SK-N-SH treated with all-trans-retinoic acid at 6 μM for 48 hours (cell line): ENCODE results near the gene WFDC1.

ENCODE experiments used
- ATAC-seq: fragments of 200-7000 bp; cut with Tn5 transposase; 3 replicates; pipeline ENCODE4 v1.9.1; 2020; ENCODE audit warnings: mild to moderate bottlenecking, moderate library complexity
- BACH2 ChIP-seq: fragments of 250-450 bp; sonication (Bioruptor Pico); IDR thresholded peaks from 2 replicates; pipeline ENCODE4 v1.9.0; 2021; ENCODE audit warnings: mild to moderate bottlenecking, borderline replicate concordance
- CREB5 ChIP-seq: fragments of 250-450 bp; sonication (Bioruptor Pico); IDR thresholded peaks from 2 replicates; pipeline ENCODE4 v1.5.1; 2020; ENCODE audit warnings: low read depth, mild to moderate bottlenecking, moderate library complexity
- CSDC2 ChIP-seq: fragments of 250-450 bp; sonication (Bioruptor Pico); IDR thresholded peaks from 2 replicates; pipeline ENCODE4 v1.5.0; 2020; ENCODE audit warnings: mild to moderate bottlenecking, moderate library complexity
- CSRNP3 ChIP-seq: fragments of 250-450 bp; sonication (Bioruptor Pico); IDR thresholded peaks from 2 replicates; pipeline ENCODE4 v1.5.1; 2021; ENCODE audit warnings: mild to moderate bottlenecking, moderate library complexity
- ESRRG ChIP-seq: fragments of 250-450 bp; sonication (Bioruptor Pico); IDR thresholded peaks from 2 replicates; pipeline ENCODE4 v1.6.1; 2021; ENCODE audit warnings: mild to moderate bottlenecking
- GLIS3 ChIP-seq: fragments of 250-450 bp; sonication (Bioruptor Pico); IDR thresholded peaks from 2 replicates; pipeline ENCODE4 v1.5.0; 2020; ENCODE audit warnings: mild to moderate bottlenecking, moderate library complexity
- PATZ1 ChIP-seq: fragments of 250-450 bp; sonication (Bioruptor Pico); IDR thresholded peaks from 2 replicates; pipeline ENCODE4 v1.8.0; 2020; ENCODE audit warnings: mild to moderate bottlenecking, moderate library complexity, borderline replicate concordance
- PPARA ChIP-seq: fragments of 250-450 bp; sonication (Bioruptor Pico); IDR thresholded peaks from 2 replicates; pipeline ENCODE4 v1.5.0; 2020; ENCODE audit warnings: mild to moderate bottlenecking, borderline replicate concordance
- RARB ChIP-seq: fragments of 250-450 bp; sonication (Bioruptor Pico); IDR thresholded peaks from 2 replicates; pipeline ENCODE4 v1.8.0; 2021; ENCODE audit warnings: mild to moderate bottlenecking, moderate library complexity
- TCF4 ChIP-seq: fragments of 250-450 bp; sonication (Bioruptor Pico); IDR thresholded peaks from 2 replicates; pipeline ENCODE4 v1.8.0; 2021; ENCODE audit warnings: mild to moderate bottlenecking, moderate library complexity, borderline replicate concordance
- TOX ChIP-seq: fragments of 250-450 bp; sonication (Bioruptor Pico); IDR thresholded peaks from 2 replicates; pipeline ENCODE4 v1.8.0; 2021; ENCODE audit warnings: mild to moderate bottlenecking, moderate library complexity, borderline replicate concordance
- TSHZ2 ChIP-seq: fragments of 250-450 bp; sonication (Bioruptor Pico); IDR thresholded peaks from 2 replicates; pipeline ENCODE4 v1.5.0; 2020; ENCODE audit warnings: mild to moderate bottlenecking, moderate library complexity
- ZC3H10 ChIP-seq: fragments of 250-450 bp; sonication (Bioruptor Pico); IDR thresholded peaks from 2 replicates; pipeline ENCODE4 v1.5.1; 2021; ENCODE audit warnings: mild to moderate bottlenecking, moderate library complexity
- ZFP3 ChIP-seq: fragments of 250-450 bp; sonication (Bioruptor Pico); IDR thresholded peaks from 2 replicates; pipeline ENCODE4 v1.5.0; 2020; ENCODE audit warnings: mild to moderate bottlenecking, moderate library complexity
- ZFP30 ChIP-seq: fragments of 450-650 bp; formaldehyde crosslinking; IDR thresholded peaks from 2 replicates; pipeline ENCODE4 v1.5.0; 2022; ENCODE audit warnings: mild to moderate bottlenecking, moderate library complexity
- ZNF70 ChIP-seq: fragments of 450-650 bp; formaldehyde crosslinking; IDR thresholded peaks from 2 replicates; pipeline ENCODE4 v1.5.0; 2020; ENCODE audit warnings: mild to moderate bottlenecking, moderate library complexity
- ZNF8 ChIP-seq: fragments of 450-650 bp; formaldehyde crosslinking; IDR thresholded peaks from 2 replicates; pipeline ENCODE4 v1.5.0; 2020; ENCODE audit warnings: mild to moderate bottlenecking, moderate library complexity
- TF ChIP-seq, protein P1 (sequence below): fragments of 250-450 bp; sonication (Bioruptor Pico); IDR thresholded peaks from 2 replicates; pipeline ENCODE4 v1.8.0; 2021; ENCODE audit warnings: low read depth, mild to moderate bottlenecking, moderate library complexity, borderline replicate concordance

The WFDC1 gene

DNA sequence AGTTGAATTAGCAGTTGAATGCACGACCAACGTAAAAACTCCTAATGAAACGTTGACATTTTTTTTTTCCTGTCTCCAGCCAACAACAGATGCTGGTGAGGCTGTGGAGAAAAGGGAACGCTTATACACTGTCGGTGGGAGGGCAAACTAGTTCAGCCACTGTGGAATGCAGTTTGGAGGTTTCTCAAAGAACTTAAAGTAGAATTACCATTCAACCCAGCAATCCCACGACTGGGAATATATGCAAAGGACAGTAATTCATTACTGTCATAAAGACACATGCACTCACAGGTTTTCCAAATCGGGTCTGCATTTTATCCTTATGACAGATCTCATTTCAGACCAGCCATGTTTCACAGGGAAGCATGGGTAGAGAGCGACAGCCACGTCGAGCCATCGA lies 3.5 kb upstream of the WFDC1 start:
- no peak for ATAC-seq
- no peak for TF ChIP-seq ZFP3
- no peak for TF ChIP-seq CSDC2
- TF ChIP-seq PPARA (CRISPR knock-in tag): no peak
- no peak for TF ChIP-seq ZNF8 (CRISPR knock-in tag)
- no peak for TF ChIP-seq PATZ1 (CRISPR knock-in tag)
- TF ChIP-seq ZNF70 (CRISPR knock-in tag): no peak
- no peak for TF ChIP-seq TSHZ2
- TF ChIP-seq RARB: no peak
- no peak for TF ChIP-seq BACH2 (CRISPR knock-in tag)
- TF ChIP-seq, protein P1, sequence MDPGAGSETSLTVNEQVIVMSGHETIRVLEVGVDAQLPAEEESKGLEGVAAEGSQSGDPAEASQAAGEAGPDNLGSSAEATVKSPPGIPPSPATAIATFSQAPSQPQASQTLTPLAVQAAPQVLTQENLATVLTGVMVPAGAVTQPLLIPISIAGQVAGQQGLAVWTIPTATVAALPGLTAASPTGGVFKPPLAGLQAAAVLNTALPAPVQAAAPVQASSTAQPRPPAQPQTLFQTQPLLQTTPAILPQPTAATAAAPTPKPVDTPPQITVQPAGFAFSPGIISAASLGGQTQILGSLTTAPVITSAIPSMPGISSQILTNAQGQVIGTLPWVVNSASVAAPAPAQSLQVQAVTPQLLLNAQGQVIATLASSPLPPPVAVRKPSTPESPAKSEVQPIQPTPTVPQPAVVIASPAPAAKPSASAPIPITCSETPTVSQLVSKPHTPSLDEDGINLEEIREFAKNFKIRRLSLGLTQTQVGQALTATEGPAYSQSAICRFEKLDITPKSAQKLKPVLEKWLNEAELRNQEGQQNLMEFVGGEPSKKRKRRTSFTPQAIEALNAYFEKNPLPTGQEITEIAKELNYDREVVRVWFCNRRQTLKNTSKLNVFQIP (CRISPR knock-in tag): no peak
- TF ChIP-seq CREB5 (CRISPR knock-in tag): no peak
- no peak for TF ChIP-seq GLIS3 (CRISPR knock-in tag)
- TF ChIP-seq TOX (CRISPR knock-in tag): no peak
- no peak for TF ChIP-seq ZC3H10 (CRISPR knock-in tag)

DNA sequence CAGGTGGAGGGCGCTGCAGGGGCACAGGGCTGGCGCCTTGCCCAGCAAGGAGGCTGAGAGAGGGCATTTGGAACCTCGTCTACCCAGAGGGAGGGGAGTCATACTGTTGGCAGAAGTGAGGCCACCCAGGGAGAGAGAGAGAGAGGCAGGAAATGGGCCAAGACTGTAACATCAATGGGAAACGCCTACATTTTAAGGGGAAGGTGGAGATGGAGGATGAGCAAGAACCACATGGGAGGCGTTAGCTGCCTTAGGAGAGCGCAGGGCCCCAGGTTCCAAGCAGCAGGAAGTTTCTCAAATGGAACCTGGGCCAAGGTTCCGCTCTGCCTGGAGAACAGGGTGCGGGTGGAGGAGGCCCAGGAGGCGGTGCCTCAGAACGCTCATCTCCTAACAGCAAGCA lies 2.7 kb upstream of the WFDC1 start:
- TF ChIP-seq ZFP3: no peak
- ATAC-seq: no peak

- no peak for ATAC-seq
- TF ChIP-seq ZNF70 (CRISPR knock-in tag) (no peak), ESRRG (no peak), TSHZ2 (no peak), TCF4 (no peak), CSRNP3 (no peak), PPARA (CRISPR knock-in tag) (no peak), CREB5 (CRISPR knock-in tag) (no peak), ZFP30 (no peak)
Measured at GRCh38 chr16:84293406-84293805, 1.3 kb upstream of the WFDC1 start.
